ENCODE measurements around the gene SMPDL3A. TPM values are rescaled to one million over a fixed set of nuclear protein-coding genes. Genes with fewer than 3 reads are reported as not detected.

The SMPDL3A gene
- total and polyA plus RNA-seq, 2 of the 13 experiments (the other 11 are each of a cell fraction or from before 2014, with no cell fraction given): 7.8 to 17.3 TPM

DNA sequence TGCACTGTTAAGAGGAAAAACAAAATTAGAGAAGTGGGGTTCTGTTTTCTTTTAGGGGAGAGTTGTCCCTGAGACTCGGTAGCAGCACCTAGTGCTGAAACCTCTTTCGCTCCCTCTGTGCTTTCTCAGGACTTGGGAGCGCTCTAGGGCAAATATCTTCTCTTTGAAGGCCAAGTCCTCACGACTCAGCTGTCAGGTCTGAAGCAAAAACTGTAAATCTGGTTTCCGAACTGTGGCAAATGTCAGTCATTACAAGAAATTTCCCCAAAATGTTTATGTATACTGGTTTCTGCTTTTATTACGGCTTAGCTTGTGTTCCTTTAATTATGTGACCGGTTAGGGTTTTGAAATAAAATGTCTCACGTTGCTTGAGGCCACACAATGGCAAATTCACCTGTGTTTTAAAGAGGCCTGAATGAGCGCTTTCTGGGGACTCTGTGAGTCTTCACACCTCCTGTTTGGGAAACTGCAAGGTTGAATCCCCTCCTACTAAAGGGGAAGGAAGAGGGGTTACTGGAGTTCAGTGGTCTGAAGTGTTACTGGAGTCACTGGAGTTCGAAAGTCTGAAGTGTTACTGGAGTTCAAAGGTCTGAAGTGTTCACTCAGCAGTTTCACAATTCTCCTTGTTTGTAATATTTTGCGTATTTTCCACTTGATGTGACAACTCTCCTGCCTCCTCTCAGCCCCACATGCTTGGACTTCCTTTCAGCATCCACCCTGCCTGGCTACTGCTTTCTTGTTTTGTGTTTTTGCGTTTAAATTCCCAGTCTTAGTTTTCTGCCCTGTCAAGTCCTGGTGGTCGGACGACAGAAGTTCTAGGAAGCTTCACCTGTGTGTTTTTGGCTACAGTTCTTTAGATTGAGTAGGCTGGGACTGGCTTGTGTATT lies 1.6 kb downstream of the SMPDL3A start (continued):
- TF ChIP-seq, protein P1, sequence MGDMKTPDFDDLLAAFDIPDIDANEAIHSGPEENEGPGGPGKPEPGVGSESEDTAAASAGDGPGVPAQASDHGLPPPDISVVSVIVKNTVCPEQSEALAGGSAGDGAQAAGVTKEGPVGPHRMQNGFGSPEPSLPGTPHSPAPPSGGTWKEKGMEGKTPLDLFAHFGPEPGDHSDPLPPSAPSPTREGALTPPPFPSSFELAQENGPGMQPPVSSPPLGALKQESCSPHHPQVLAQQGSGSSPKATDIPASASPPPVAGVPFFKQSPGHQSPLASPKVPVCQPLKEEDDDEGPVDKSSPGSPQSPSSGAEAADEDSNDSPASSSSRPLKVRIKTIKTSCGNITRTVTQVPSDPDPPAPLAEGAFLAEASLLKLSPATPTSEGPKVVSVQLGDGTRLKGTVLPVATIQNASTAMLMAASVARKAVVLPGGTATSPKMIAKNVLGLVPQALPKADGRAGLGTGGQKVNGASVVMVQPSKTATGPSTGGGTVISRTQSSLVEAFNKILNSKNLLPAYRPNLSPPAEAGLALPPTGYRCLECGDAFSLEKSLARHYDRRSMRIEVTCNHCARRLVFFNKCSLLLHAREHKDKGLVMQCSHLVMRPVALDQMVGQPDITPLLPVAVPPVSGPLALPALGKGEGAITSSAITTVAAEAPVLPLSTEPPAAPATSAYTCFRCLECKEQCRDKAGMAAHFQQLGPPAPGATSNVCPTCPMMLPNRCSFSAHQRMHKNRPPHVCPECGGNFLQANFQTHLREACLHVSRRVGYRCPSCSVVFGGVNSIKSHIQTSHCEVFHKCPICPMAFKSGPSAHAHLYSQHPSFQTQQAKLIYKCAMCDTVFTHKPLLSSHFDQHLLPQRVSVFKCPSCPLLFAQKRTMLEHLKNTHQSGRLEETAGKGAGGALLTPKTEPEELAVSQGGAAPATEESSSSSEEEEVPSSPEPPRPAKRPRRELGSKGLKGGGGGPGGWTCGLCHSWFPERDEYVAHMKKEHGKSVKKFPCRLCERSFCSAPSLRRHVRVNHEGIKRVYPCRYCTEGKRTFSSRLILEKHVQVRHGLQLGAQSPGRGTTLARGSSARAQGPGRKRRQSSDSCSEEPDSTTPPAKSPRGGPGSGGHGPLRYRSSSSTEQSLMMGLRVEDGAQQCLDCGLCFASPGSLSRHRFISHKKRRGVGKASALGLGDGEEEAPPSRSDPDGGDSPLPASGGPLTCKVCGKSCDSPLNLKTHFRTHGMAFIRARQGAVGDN (CRISPR knock-in tag; IDR thresholded peaks at IDR 0.05): no peak
- TF ChIP-seq, protein P2, sequence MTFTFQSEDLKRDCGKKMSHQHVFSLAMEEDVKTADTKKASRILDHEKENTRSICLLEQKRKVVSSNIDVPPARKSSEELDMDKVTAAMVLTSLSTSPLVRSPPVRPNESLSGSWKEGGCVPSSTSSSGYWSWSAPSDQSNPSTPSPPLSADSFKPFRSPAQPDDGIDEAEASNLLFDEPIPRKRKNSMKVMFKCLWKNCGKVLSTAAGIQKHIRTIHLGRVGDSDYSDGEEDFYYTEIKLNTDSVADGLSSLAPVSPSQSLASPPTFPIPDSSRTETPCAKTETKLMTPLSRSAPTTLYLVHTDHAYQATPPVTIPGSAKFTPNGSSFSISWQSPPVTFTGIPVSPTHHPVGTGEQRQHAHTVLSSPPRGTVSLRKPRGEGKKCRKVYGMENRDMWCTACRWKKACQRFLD (CRISPR knock-in tag; IDR thresholded peaks at IDR 0.05; ENCODE audit: borderline replicate concordance): no peak
- TF ChIP-seq, protein P3, sequence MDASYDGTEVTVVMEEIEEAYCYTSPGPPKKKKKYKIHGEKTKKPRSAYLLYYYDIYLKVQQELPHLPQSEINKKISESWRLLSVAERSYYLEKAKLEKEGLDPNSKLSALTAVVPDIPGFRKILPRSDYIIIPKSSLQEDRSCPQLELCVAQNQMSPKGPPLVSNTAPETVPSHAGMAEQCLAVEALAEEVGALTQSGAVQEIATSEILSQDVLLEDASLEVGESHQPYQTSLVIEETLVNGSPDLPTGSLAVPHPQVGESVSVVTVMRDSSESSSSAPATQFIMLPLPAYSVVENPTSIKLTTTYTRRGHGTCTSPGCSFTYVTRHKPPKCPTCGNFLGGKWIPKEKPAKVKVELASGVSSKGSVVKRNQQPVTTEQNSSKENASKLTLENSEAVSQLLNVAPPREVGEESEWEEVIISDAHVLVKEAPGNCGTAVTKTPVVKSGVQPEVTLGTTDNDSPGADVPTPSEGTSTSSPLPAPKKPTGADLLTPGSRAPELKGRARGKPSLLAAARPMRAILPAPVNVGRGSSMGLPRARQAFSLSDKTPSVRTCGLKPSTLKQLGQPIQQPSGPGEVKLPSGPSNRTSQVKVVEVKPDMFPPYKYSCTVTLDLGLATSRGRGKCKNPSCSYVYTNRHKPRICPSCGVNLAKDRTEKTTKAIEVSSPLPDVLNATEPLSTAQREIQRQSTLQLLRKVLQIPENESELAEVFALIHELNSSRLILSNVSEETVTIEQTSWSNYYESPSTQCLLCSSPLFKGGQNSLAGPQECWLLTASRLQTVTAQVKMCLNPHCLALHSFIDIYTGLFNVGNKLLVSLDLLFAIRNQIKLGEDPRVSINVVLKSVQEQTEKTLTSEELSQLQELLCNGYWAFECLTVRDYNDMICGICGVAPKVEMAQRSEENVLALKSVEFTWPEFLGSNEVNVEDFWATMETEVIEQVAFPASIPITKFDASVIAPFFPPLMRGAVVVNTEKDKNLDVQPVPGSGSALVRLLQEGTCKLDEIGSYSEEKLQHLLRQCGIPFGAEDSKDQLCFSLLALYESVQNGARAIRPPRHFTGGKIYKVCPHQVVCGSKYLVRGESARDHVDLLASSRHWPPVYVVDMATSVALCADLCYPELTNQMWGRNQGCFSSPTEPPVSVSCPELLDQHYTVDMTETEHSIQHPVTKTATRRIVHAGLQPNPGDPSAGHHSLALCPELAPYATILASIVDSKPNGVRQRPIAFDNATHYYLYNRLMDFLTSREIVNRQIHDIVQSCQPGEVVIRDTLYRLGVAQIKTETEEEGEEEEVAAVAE (CRISPR knock-in tag; IDR thresholded peaks at IDR 0.05; ENCODE audit: borderline replicate concordance): 0 out of 2 replicates have a peak, but pooled peaks have one; percentile 10
- TF ChIP-seq NCOA2 (CRISPR knock-in tag; IDR thresholded peaks at IDR 0.05) (peak; percentile 85), ZBTB20 (CRISPR knock-in tag; IDR thresholded peaks at IDR 0.05; ENCODE audit: borderline replicate concordance, low read depth) (peak; percentile 26; the same call in 1 of the 2 replicates), TEAD2 (CRISPR knock-in tag; IDR thresholded peaks at IDR 0.05) (no peak), ZNF33A (CRISPR knock-in tag; IDR thresholded peaks at IDR 0.05; ENCODE audit: borderline replicate concordance) (peak; percentile 17; the same call in 1 of the 2 replicates), CEBPG (CRISPR knock-in tag; IDR thresholded peaks at IDR 0.05) (peak; percentile 88), ZFP36L1 (CRISPR knock-in tag; IDR thresholded peaks at IDR 0.05) (no peak), ZNF543 (CRISPR knock-in tag; IDR thresholded peaks at IDR 0.05) (0 out of 2 replicates have a peak, but pooled peaks have one; percentile 14), MATR3 (CRISPR knock-in tag; IDR thresholded peaks at IDR 0.05) (no peak), ARNT (IDR thresholded peaks at IDR 0.05) (no peak)
- TF ChIP-seq, protein P4, sequence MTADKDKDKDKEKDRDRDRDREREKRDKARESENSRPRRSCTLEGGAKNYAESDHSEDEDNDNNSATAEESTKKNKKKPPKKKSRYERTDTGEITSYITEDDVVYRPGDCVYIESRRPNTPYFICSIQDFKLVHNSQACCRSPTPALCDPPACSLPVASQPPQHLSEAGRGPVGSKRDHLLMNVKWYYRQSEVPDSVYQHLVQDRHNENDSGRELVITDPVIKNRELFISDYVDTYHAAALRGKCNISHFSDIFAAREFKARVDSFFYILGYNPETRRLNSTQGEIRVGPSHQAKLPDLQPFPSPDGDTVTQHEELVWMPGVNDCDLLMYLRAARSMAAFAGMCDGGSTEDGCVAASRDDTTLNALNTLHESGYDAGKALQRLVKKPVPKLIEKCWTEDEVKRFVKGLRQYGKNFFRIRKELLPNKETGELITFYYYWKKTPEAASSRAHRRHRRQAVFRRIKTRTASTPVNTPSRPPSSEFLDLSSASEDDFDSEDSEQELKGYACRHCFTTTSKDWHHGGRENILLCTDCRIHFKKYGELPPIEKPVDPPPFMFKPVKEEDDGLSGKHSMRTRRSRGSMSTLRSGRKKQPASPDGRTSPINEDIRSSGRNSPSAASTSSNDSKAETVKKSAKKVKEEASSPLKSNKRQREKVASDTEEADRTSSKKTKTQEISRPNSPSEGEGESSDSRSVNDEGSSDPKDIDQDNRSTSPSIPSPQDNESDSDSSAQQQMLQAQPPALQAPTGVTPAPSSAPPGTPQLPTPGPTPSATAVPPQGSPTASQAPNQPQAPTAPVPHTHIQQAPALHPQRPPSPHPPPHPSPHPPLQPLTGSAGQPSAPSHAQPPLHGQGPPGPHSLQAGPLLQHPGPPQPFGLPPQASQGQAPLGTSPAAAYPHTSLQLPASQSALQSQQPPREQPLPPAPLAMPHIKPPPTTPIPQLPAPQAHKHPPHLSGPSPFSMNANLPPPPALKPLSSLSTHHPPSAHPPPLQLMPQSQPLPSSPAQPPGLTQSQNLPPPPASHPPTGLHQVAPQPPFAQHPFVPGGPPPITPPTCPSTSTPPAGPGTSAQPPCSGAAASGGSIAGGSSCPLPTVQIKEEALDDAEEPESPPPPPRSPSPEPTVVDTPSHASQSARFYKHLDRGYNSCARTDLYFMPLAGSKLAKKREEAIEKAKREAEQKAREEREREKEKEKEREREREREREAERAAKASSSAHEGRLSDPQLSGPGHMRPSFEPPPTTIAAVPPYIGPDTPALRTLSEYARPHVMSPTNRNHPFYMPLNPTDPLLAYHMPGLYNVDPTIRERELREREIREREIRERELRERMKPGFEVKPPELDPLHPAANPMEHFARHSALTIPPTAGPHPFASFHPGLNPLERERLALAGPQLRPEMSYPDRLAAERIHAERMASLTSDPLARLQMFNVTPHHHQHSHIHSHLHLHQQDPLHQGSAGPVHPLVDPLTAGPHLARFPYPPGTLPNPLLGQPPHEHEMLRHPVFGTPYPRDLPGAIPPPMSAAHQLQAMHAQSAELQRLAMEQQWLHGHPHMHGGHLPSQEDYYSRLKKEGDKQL (CRISPR knock-in tag; IDR thresholded peaks at IDR 0.05; ENCODE audit: low read depth): peak; percentile 28; the same call in 1 of the 2 replicates
